Neuronal stem cell (in vitro differentiated cells): ENCODE data around the gene ATP1A3.
A peak's percentile ranks its signal among the peaks of the same experiment; 100 is the strongest.

Experiments
- DNase-seq: peaks from one replicate; pipeline ENCODE4 v3.0.0-alpha.2; 2013; ENCODE audit warnings: low spot score
- H2AFZ ChIP-seq: one replicate; pipeline ENCODE4 v1.6.1; 2013; ENCODE audit warnings: mild to moderate bottlenecking, low read length, inconsistent platforms
- H2AK5ac ChIP-seq: 2 replicates; pipeline ENCODE4 v1.6.1; 2013; ENCODE audit warnings: low read depth, mild to moderate bottlenecking, inconsistent platforms, low read length, moderate library complexity, mixed read lengths
- H2BK120ac ChIP-seq: 2 replicates; pipeline ENCODE4 v1.6.1; 2013; ENCODE audit warnings: low read depth, mild to moderate bottlenecking, inconsistent platforms, low read length, moderate library complexity, mixed read lengths
- H2BK12ac ChIP-seq: one replicate; pipeline ENCODE4 v1.6.1; 2013; ENCODE audit warnings: low read length, inconsistent platforms
- H2BK15ac ChIP-seq: 2 replicates; pipeline ENCODE4 v1.6.1; 2013; ENCODE audit warnings: mild to moderate bottlenecking, low read length, inconsistent platforms, mixed read lengths
- H2BK5ac ChIP-seq: one replicate; pipeline ENCODE4 v1.6.1; 2013; ENCODE audit warnings: inconsistent platforms, mild to moderate bottlenecking, low read length, moderate library complexity
- H3K14ac ChIP-seq: one replicate; pipeline ENCODE4 v1.6.1; 2013; ENCODE audit warnings: low read length, inconsistent platforms
- H3K18ac ChIP-seq: 2 replicates; pipeline ENCODE4 v1.6.1; 2013; ENCODE audit warnings: low read length, inconsistent platforms
- H3K23ac ChIP-seq: 2 replicates; pipeline ENCODE4 v1.6.1; 2013; ENCODE audit warnings: low read depth, mild to moderate bottlenecking, mixed read lengths, low read length, inconsistent platforms; ENCODE audit not compliant: poor library complexity
- H3K27ac ChIP-seq: replicated peaks from 3 replicates; pipeline ENCODE4 v1.5.1; 2013; ENCODE audit warnings: low read length, inconsistent platforms
- H3K27me3 ChIP-seq, 3 experiments: 2 replicates each; pipeline ENCODE4 v1.6.1; 2013; ENCODE audit warnings: low read length in 3 of 3, mild to moderate bottlenecking in 2 of 3, inconsistent platforms in 1 of 3, low read depth in 1 of 3, mixed read lengths in 1 of 3, moderate library complexity in 1 of 3; ENCODE audit not compliant: control insufficient read depth in 3 of 3, insufficient read depth in 3 of 3
- H3K36me3 ChIP-seq, 2 donors: replicated peaks in 1 of 2; 2 replicates each; pipeline ENCODE4 v1.6.1; 2013; ENCODE audit warnings: low read length in 2 of 2; ENCODE audit not compliant: control insufficient read depth in 2 of 2, insufficient read depth in 2 of 2
- H3K4ac ChIP-seq: 2 replicates; pipeline ENCODE4 v1.6.1; 2013; ENCODE audit warnings: inconsistent platforms, mild to moderate bottlenecking, low read length, moderate library complexity
- H3K4me1 ChIP-seq, 2 donors: 1 replicate in 1 of 2; 2 replicates in 1 of 2; pipeline ENCODE4 v1.6.1; 2013; ENCODE audit warnings: low read length in 2 of 2, low read depth in 1 of 2; ENCODE audit not compliant: control insufficient read depth in 2 of 2, insufficient read depth in 1 of 2
- H3K4me2 ChIP-seq: one replicate; pipeline ENCODE4 v1.6.1; 2013; ENCODE audit warnings: mild to moderate bottlenecking, low read length, inconsistent platforms; ENCODE audit not compliant: insufficient read depth, poor library complexity, severe bottlenecking
- H3K4me3 ChIP-seq, 2 donors: 2 replicates each; pipeline ENCODE4 v1.5.1; 2013; ENCODE audit warnings: low read length in 2 of 2, mild to moderate bottlenecking in 2 of 2, inconsistent platforms in 1 of 2, moderate library complexity in 1 of 2
- H3K79me1 ChIP-seq: one replicate; pipeline ENCODE4 v1.6.1; 2013; ENCODE audit warnings: low read depth, mild to moderate bottlenecking, inconsistent platforms, low read length, moderate library complexity
- H3K9ac ChIP-seq: one replicate; pipeline ENCODE4 v1.6.1; 2013; ENCODE audit warnings: mild to moderate bottlenecking, low read depth, low read length, inconsistent platforms; ENCODE audit not compliant: poor library complexity
- H3K9me3 ChIP-seq, 2 donors: replicated peaks in 1 of 2; 2 replicates each; pipeline versions ENCODE3 to v1.6.1; 2013; ENCODE audit warnings: low read length in 2 of 2, mild to moderate bottlenecking in 2 of 2, inconsistent platforms in 1 of 2, low read depth in 1 of 2, mixed read lengths in 1 of 2, moderate library complexity in 1 of 2; ENCODE audit not compliant: control insufficient read depth in 2 of 2, insufficient read depth in 1 of 2
- H4K8ac ChIP-seq: one replicate; pipeline ENCODE4 v1.6.1; 2013; ENCODE audit warnings: low read depth, mild to moderate bottlenecking, inconsistent platforms, low read length, moderate library complexity
- H4K91ac ChIP-seq: one replicate; pipeline ENCODE4 v1.6.1; 2013; ENCODE audit warnings: low read length, low read depth, mild to moderate bottlenecking, inconsistent platforms; ENCODE audit not compliant: poor library complexity
- WGBS, 2 donors: extraction: QIAGEN DNeasy Blood & Tissue Kit; methylation state at CpG; one replicate each; pipeline ENCODE4 v1.1.7; 2013; ENCODE audit warnings: missing lambda C conversion rate in 2 of 2, mixed read lengths in 1 of 2; ENCODE audit not compliant: insufficient read length in 2 of 2, insufficient replicate concordance in 1 of 2; ENCODE audit errors: extremely low coverage in 2 of 2; 5-methylcytosine and 5-hydroxymethylcytosine counted together

ATP1A3 gene

GRCh38 chr19:41922585-41922984 lies 71.4 kb downstream of the ATP1A3 start:
- no CpG with 5 or more reads among the region's 18 CpGs for WGBS, 2 donors
- H3K9me3 ChIP-seq: peaks cover 0 to 27% of the 10 kb centered on the region in 2 donors
- H3K23ac ChIP-seq: no peak overlapping the region
- peaks cover 28 to 96% (median 86%) of the 10 kb centered on the region in 3 experiments for H3K27me3 ChIP-seq
- peaks cover 6% of the 10 kb centered on the region for H3K79me1 ChIP-seq
- H3K18ac ChIP-seq: peak overlapping the region; percentile 25
- no peak overlapping the region for H3K4me2 ChIP-seq
- H2BK15ac ChIP-seq: no peak overlapping the region
- H3K27ac ChIP-seq: no peak overlapping the region
- H2BK5ac ChIP-seq: peak overlapping the region; percentile 19
- no peak overlapping the region for H3K9ac ChIP-seq
- H2BK120ac ChIP-seq: no peak overlapping the region
- H3K14ac ChIP-seq: no peak overlapping the region
- no peak overlapping the region for H3K4ac ChIP-seq
- H4K8ac ChIP-seq: no peak overlapping the region
- H2AFZ ChIP-seq: no peak overlapping the region
- no peak overlapping the region for H2BK12ac ChIP-seq
- peaks cover 0 to 5% of the 10 kb centered on the region in 2 donors for H3K36me3 ChIP-seq
- no peak overlapping the region for H4K91ac ChIP-seq
- H3K4me1 ChIP-seq: peaks cover 0 to 3% of the 10 kb centered on the region in 2 donors
- H3K4me3 ChIP-seq: no peak overlapping the region
- DNase-seq: no peak
- H2AK5ac ChIP-seq: no peak overlapping the region

- WGBS, 2 donors: no CpG with 5 or more reads among the region's 22 CpGs
Observed at GRCh38 chr19:41921577-41922576, 72.2 kb downstream of the ATP1A3 start.

GRCh38 chr19:41920882-41921576 lies 73.0 kb downstream of the ATP1A3 start:
- H3K36me3 ChIP-seq: peaks cover 0 to 5% of the 10 kb centered on the region in 2 donors
- H3K18ac ChIP-seq: peak overlapping the region; percentile 41
- no peak overlapping the region for H3K4ac ChIP-seq
- peak overlapping the region; percentile 1 for H3K23ac ChIP-seq
- H3K27ac ChIP-seq: no peak overlapping the region
- no peak overlapping the region for H3K4me3 ChIP-seq
- no peak overlapping the region for H4K91ac ChIP-seq
- peak overlapping the region; percentile 59 for H3K14ac ChIP-seq
- H3K9me3 ChIP-seq: peaks cover 0 to 26% of the 10 kb centered on the region in 2 donors
- peaks cover 25 to 95% (median 85%) of the 10 kb centered on the region in 3 experiments for H3K27me3 ChIP-seq
- H2BK120ac ChIP-seq: no peak overlapping the region
- no peak overlapping the region for H3K4me2 ChIP-seq
- no peak for DNase-seq
- no peak overlapping the region for H2BK12ac ChIP-seq
- no peak overlapping the region for H2AK5ac ChIP-seq
- H2AFZ ChIP-seq: no peak overlapping the region
- peaks cover 6% of the 10 kb centered on the region for H3K79me1 ChIP-seq
- H3K9ac ChIP-seq: no peak overlapping the region
- no peak overlapping the region for H2BK5ac ChIP-seq
- H3K4me1 ChIP-seq: peaks cover 0 to 3% of the 10 kb centered on the region in 2 donors
- no peak overlapping the region for H2BK15ac ChIP-seq
- no peak overlapping the region for H4K8ac ChIP-seq
- no CpG with 5 or more reads among the region's 26 CpGs for WGBS, 2 donors

More at GRCh38 chr19:41921577-41922576, 72.2 kb downstream of the ATP1A3 start:
- no peak overlapping the region for H3K27ac ChIP-seq
- H3K23ac ChIP-seq: no peak overlapping the region
- no peak overlapping the region for H2BK120ac ChIP-seq
- no peak for DNase-seq
- peaks cover 0 to 27% of the 10 kb centered on the region in 2 donors for H3K9me3 ChIP-seq
- H3K4me3 ChIP-seq: no peak overlapping the region
- peaks cover 0 to 5% of the 10 kb centered on the region in 2 donors for H3K36me3 ChIP-seq
- no peak overlapping the region for H2BK5ac ChIP-seq
- no peak overlapping the region for H2AFZ ChIP-seq
- H3K9ac ChIP-seq: no peak overlapping the region
- H3K14ac ChIP-seq: no peak overlapping the region
- no peak overlapping the region for H2AK5ac ChIP-seq
- H3K4me1 ChIP-seq: peaks cover 0 to 3% of the 10 kb centered on the region in 2 donors
- no peak overlapping the region for H2BK12ac ChIP-seq
- H3K27me3 ChIP-seq: peaks cover 23 to 94% (median 84%) of the 10 kb centered on the region in 3 experiments
- H4K8ac ChIP-seq: no peak overlapping the region
- H3K4ac ChIP-seq: no peak overlapping the region
- H2BK15ac ChIP-seq: no peak overlapping the region
- no peak overlapping the region for H3K4me2 ChIP-seq
- peaks cover 6% of the 10 kb centered on the region for H3K79me1 ChIP-seq
- H3K18ac ChIP-seq: peak overlapping the region; percentile 54
- H4K91ac ChIP-seq: no peak overlapping the region
